ENCODE results near the gene SLC22A1. TPM values are rescaled to one million over a fixed set of nuclear protein-coding genes. Genes with fewer than 3 reads are reported as not detected.

SLC22A1 gene
- total RNA-seq, 1 donor from 2014 or later = 2.4 TPM

- H3K4me3 Mint-ChIP-seq (ENCODE audit: low read depth) = no peak overlapping the region
- H3K27me3 Mint-ChIP-seq = no peaks in the 10 kb centered on the region
- TF ChIP-seq CTCF (IDR thresholded peaks at IDR 0.05; ENCODE audit: unreplicated experiment) = no peak
- no peak for DNase-seq (ENCODE audit: low spot score, unreplicated experiment)
- H3K4me1 Mint-ChIP-seq (ENCODE audit: low read depth) = peaks cover 13% of the 10 kb centered on the region
- H3K9me3 Mint-ChIP-seq (ENCODE audit: low read depth) = peaks cover 4% of the 10 kb centered on the region
- H3K27ac Mint-ChIP-seq = no peak overlapping the region
- no peaks in the 10 kb centered on the region for H3K36me3 Mint-ChIP-seq (ENCODE audit: insufficient read depth)
These were observed 46.2 kb downstream of the SLC22A1 start for GRCh38 chr6:160167604-160168399.

- H3K27ac Mint-ChIP-seq = peak overlapping the region; percentile 73
These were observed 48.5 kb downstream of the SLC22A1 start for GRCh38 chr6:160170018-160170680.

GRCh38 chr6:160172704-160173103 lies 51.1 kb downstream of the SLC22A1 start:
- TF ChIP-seq CTCF (IDR thresholded peaks at IDR 0.05; ENCODE audit: unreplicated experiment) = no peak
- Mint-ChIP-seq H3K27me3 (no peaks in the 10 kb centered on the region), H3K4me1 (ENCODE audit: low read depth) (peaks cover 26% of the 10 kb centered on the region), H3K9me3 (ENCODE audit: low read depth) (no peaks in the 10 kb centered on the region), H3K36me3 (ENCODE audit: insufficient read depth) (no peaks in the 10 kb centered on the region), H3K4me3 (ENCODE audit: low read depth) (no peak overlapping the region), H3K27ac (no peak overlapping the region)
- no peak for DNase-seq (ENCODE audit: low spot score, unreplicated experiment)

More at GRCh38 chr6:160170018-160170680, 48.5 kb downstream of the SLC22A1 start:
- H3K36me3 Mint-ChIP-seq (ENCODE audit: insufficient read depth) = no peaks in the 10 kb centered on the region
- peaks cover 1% of the 10 kb centered on the region for H3K9me3 Mint-ChIP-seq (ENCODE audit: low read depth)
- H3K4me1 Mint-ChIP-seq (ENCODE audit: low read depth) = peaks cover 26% of the 10 kb centered on the region
- TF ChIP-seq CTCF (IDR thresholded peaks at IDR 0.05; ENCODE audit: unreplicated experiment) = no peak
- DNase-seq (ENCODE audit: low spot score, unreplicated experiment) = no peak
- H3K4me3 Mint-ChIP-seq (ENCODE audit: low read depth) = no peak overlapping the region
- no peaks in the 10 kb centered on the region for H3K27me3 Mint-ChIP-seq

- no peak for TF ChIP-seq CTCF (IDR thresholded peaks at IDR 0.05; ENCODE audit: unreplicated experiment)
- H3K9me3 Mint-ChIP-seq (ENCODE audit: low read depth) = no peaks in the 10 kb centered on the region
- no peaks in the 10 kb centered on the region for H3K36me3 Mint-ChIP-seq (ENCODE audit: insufficient read depth)
- no peak for DNase-seq (ENCODE audit: low spot score, unreplicated experiment)
- peaks cover 27% of the 10 kb centered on the region for H3K4me1 Mint-ChIP-seq (ENCODE audit: low read depth)
- H3K27ac Mint-ChIP-seq = no peak overlapping the region
- no peak overlapping the region for H3K4me3 Mint-ChIP-seq (ENCODE audit: low read depth)
- H3K27me3 Mint-ChIP-seq = no peaks in the 10 kb centered on the region
These were observed 52.4 kb downstream of the SLC22A1 start for GRCh38 chr6:160173806-160174527.

GRCh38 chr6:160174681-160175080 lies 53.1 kb downstream of the SLC22A1 start:
- Mint-ChIP-seq H3K4me1 (ENCODE audit: low read depth) (peaks cover 27% of the 10 kb centered on the region), H3K27me3 (no peaks in the 10 kb centered on the region), H3K27ac (peak overlapping the region; percentile 17), H3K9me3 (ENCODE audit: low read depth) (no peaks in the 10 kb centered on the region), H3K4me3 (ENCODE audit: low read depth) (no peak overlapping the region), H3K36me3 (ENCODE audit: insufficient read depth) (no peaks in the 10 kb centered on the region)
- no peak for TF ChIP-seq CTCF (IDR thresholded peaks at IDR 0.05; ENCODE audit: unreplicated experiment)
- no peak for DNase-seq (ENCODE audit: low spot score, unreplicated experiment)
